ENCODE data around the gene MCUB.
"Not testable (repeated sequence)": the region's sequence is repeated elsewhere in the genome, so short reads cannot be mapped to it uniquely, and the experiment has no call there.

MCUB gene

GRCh38 chr4:109574931-109575804 is 15.1 kb downstream of the MCUB start:
- DNase-seq (ENCODE audit: low spot score), result no peak
- no peak for ATAC-seq (ENCODE audit: low read depth)
- TF ChIP-seq CTCF (IDR thresholded peaks at IDR 0.05; ENCODE audit: poor library complexity, severe bottlenecking), result no peak
- Histone ChIP-seq H3K9me3 (ENCODE audit: severe bottlenecking) (no peaks in the 10 kb centered on the region), H3K36me3 (ENCODE audit: low read depth) (no peaks in the 10 kb centered on the region), H3K4me3 (ENCODE audit: severe bottlenecking) (no peak overlapping the region), H3K4me1 (ENCODE audit: insufficient read depth, poor library complexity, severe bottlenecking) (no peaks in the 10 kb centered on the region), H3K27ac (ENCODE audit: poor library complexity, severe bottlenecking) (no peak overlapping the region), H3K27me3 (ENCODE audit: insufficient read depth, poor library complexity, severe bottlenecking) (no peaks in the 10 kb centered on the region)

- ATAC-seq (ENCODE audit: low read depth) (no peak), DNase-seq (ENCODE audit: low spot score) (no peak)
- no peak for TF ChIP-seq CTCF (IDR thresholded peaks at IDR 0.05; ENCODE audit: poor library complexity, severe bottlenecking)
- H3K9me3 ChIP-seq (ENCODE audit: severe bottlenecking), result no peaks in the 10 kb centered on the region
- H3K36me3 ChIP-seq (ENCODE audit: low read depth), result no peaks in the 10 kb centered on the region
- H3K27me3 ChIP-seq (ENCODE audit: insufficient read depth, poor library complexity, severe bottlenecking), result no peaks in the 10 kb centered on the region
- H3K27ac ChIP-seq (ENCODE audit: poor library complexity, severe bottlenecking), result no peak overlapping the region
- no peak overlapping the region for H3K4me3 ChIP-seq (ENCODE audit: severe bottlenecking)
- no peaks in the 10 kb centered on the region for H3K4me1 ChIP-seq (ENCODE audit: insufficient read depth, poor library complexity, severe bottlenecking)
These were observed 16.4 kb downstream of the MCUB start for GRCh38 chr4:109576462-109576861.

GRCh38 chr4:109578846-109579245 is 18.8 kb downstream of the MCUB start:
- no peaks in the 10 kb centered on the region for H3K27me3 ChIP-seq (ENCODE audit: insufficient read depth, poor library complexity, severe bottlenecking)
- no peak overlapping the region for H3K4me3 ChIP-seq (ENCODE audit: severe bottlenecking)
- no peaks in the 10 kb centered on the region for H3K36me3 ChIP-seq (ENCODE audit: low read depth)
- no peak for DNase-seq (ENCODE audit: low spot score)
- H3K9me3 ChIP-seq (ENCODE audit: severe bottlenecking), result no peaks in the 10 kb centered on the region
- H3K27ac ChIP-seq (ENCODE audit: poor library complexity, severe bottlenecking), result no peak overlapping the region
- H3K4me1 ChIP-seq (ENCODE audit: insufficient read depth, poor library complexity, severe bottlenecking), result no peaks in the 10 kb centered on the region
- ATAC-seq (ENCODE audit: low read depth), result no peak
- no peak for TF ChIP-seq CTCF (IDR thresholded peaks at IDR 0.05; ENCODE audit: poor library complexity, severe bottlenecking)

GRCh38 chr4:109579997-109580396 is 20.0 kb downstream of the MCUB start:
- not testable (repeated sequence) for H3K4me1 ChIP-seq (ENCODE audit: insufficient read depth, poor library complexity, severe bottlenecking); H3K27me3 ChIP-seq (ENCODE audit: insufficient read depth, poor library complexity, severe bottlenecking); H3K27ac ChIP-seq (ENCODE audit: poor library complexity, severe bottlenecking); ATAC-seq (ENCODE audit: low read depth); DNase-seq (ENCODE audit: low spot score); H3K4me3 ChIP-seq (ENCODE audit: severe bottlenecking); H3K9me3 ChIP-seq (ENCODE audit: severe bottlenecking); H3K36me3 ChIP-seq (ENCODE audit: low read depth)

GRCh38 chr4:109588176-109588575 is 28.1 kb downstream of the MCUB start:
- Histone ChIP-seq H3K4me1 (ENCODE audit: insufficient read depth, poor library complexity, severe bottlenecking) (no peaks in the 10 kb centered on the region), H3K9me3 (ENCODE audit: severe bottlenecking) (no peaks in the 10 kb centered on the region), H3K36me3 (ENCODE audit: low read depth) (no peaks in the 10 kb centered on the region), H3K27me3 (ENCODE audit: insufficient read depth, poor library complexity, severe bottlenecking) (no peaks in the 10 kb centered on the region), H3K4me3 (ENCODE audit: severe bottlenecking) (no peak overlapping the region), H3K27ac (ENCODE audit: poor library complexity, severe bottlenecking) (no peak overlapping the region)
- TF ChIP-seq CTCF (IDR thresholded peaks at IDR 0.05; ENCODE audit: poor library complexity, severe bottlenecking), result no peak
- no peak for ATAC-seq (ENCODE audit: low read depth)
- no peak for DNase-seq (ENCODE audit: low spot score)
